Posterior vena cava (tissue), 2 donors: ENCODE results near the gene SAAL1. TPM values are rescaled to one million over a fixed set of nuclear protein-coding genes. Genes with fewer than 3 reads are reported as not detected.

ENCODE experiments used
- DNase-seq: peaks from one replicate; pipeline ENCODE4 v3.0.0-alpha.2; 2020; ENCODE audit warnings: low spot score
- intact Hi-C, 2 donors: fragments of 100-400 bp; cut with DNase I; formaldehyde crosslinking; loops; one replicate each; pipeline versions ENCODE4 v1.14.1 to v1.14.2; 2022 to 2023
- total RNA-seq, 2 donors: library from RNA; stranded (reverse); fragmentation: NEBNext Ultra II Directional; extraction: Animal tissue kit (Norgen Biotek cat#: 25700); gene quantifications; one replicate each; pipeline ENCODE4 v1.2.1, GENCODE V29; 2021
- donor health status: DM: yes; HTN: yes; CAD: no.
- donor health status: DM: yes; HTN: yes; CAD: no.

The SAAL1 gene
- total RNA-seq, 2 donors from 2014 or later = 9.9 to 10.2 TPM

DNA sequence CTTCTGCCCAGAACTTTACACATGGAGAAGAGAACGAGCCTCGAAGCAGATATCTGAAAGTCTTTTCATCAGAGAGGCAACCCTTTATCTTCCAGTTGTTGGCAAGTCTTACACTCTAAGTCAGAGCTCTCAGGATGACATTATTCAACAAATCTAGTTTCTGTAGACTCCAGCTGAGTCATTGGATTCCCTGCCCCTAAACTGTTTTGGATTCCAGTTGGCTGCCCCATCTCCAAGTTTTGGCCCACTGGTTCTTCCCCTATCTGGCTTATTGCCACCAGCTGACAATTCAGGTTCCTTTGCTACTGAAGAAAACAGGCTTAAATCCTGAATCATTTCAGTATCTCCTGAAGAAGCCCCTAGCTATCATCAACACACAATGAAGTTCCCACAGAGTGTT, 14.2 kb downstream of the SAAL1 start:
- DNase-seq = no peak
- intact Hi-C loops = no loop called here

DNA sequence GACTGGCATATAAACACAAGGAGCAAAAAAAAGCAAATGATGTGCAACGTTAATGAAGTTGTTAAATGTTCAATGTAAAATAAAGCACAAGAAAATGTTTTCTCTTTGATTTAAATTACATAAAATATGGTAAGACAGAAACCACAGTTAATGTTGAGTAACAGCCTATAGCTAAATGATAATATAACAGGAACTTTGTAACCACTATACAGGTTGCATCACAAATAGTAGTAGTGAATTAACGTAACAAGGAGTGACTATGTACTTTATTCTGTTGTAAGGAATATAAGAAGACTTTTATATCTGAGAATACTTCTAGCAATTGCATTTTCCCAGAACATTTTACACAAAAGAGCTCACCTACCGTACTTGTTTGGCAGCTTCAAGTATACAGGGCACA, 16.9 kb downstream of the SAAL1 start:
- intact Hi-C loops = no loop called here
- DNase-seq = no peak

DNA sequence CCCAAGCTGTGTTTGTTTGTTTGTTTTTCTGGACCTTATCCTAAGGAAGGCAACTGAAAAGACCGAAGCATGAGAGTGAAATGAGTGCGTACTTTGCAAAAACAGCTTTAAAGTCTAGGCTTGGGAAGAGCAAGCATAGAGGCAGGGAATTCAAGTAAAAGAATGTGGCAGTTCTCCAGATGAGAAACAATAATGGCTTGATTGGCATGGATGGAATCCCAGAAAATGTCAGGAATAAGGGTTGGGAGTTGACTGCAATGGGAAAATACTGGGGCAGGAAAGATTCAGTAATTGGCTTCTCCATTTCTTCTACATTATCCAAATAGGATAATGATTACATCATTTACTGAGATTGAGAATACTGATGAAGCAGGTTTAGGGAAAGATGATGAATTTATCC, 17.5 kb downstream of the SAAL1 start:
- intact Hi-C loops = no loop called here
- no peak for DNase-seq

DNA sequence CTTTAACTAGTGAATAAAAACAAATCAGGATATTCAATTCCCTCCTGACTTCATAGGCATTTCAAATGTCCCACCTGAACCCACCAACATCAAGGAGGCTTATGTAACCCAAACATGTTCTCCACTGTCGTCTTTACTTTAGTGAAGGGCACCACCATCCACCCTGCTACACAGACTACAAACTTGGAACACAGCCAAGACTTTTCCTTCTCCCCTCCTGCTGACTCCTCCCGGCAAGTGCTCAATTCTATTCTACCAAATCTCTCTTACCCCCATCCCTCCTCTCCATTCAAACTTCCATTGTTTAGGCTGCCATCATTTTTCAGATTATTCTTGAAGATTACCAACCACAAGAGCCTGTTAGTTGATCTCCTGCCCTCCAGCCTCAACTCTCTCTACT, 24.3 kb downstream of the SAAL1 start:
- intact Hi-C loops = no loop called here
- no peak for DNase-seq

DNA sequence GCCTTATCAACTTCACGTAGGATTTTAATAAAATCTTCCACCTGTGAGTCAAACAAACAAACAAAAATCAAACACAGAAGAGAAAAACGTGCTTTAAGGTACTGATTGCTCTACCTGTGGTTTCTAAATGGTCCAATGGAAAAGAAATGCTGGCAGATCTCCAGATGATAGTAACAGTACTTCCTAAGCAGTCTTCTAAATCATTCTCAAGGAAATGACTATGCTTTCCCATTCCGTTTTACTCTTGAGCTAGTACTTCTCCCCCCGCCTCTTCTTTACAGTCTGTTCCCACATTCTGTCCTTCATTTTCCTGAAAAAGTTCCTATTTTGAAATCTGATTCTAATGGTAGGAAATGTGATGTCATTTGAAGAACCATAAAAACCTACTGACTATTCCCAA, 25.4 kb downstream of the SAAL1 start:
- DNase-seq = no peak
- intact Hi-C loops = no loop called here

DNA sequence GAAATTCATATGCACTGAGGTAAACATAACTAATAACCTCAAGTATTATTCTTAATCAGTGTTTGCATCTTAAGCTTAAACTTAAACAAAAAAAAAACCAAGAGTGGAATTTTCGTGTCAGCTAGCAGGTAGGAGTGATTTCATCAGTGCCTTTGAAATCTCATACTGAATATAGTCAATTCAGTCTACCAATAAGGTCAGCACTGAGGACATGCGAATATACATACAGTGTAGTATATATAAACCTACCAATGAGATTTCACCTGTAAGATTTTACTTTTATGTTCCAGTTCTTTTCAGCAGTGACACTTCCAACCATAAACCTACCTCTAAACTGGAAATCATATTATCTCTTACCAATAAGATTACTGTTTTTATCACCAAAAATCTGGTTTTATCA, 27.0 kb downstream of the SAAL1 start:
- DNase-seq = no peak
- intact Hi-C loops = no loop called here

DNA sequence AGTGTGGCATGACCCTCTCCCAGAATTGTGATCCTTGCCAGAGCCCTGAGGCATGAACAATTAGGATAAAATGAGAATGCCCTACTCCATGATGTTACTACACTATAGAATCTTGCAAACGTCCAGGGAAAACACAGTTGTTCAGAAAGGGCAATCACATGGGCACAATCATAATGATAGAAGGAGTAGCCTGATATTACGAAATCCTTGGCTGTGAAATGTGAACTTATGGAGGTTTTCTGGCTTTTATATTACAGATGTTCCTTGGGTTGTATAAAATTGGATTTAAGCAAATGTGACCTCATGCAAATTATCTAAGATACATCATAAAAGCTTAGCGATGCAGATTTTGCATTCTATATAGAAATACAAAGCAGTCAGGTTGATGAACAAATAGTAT, 30.4 kb downstream of the SAAL1 start:
- DNase-seq = no peak
- intact Hi-C loops = no loop called here

DNA sequence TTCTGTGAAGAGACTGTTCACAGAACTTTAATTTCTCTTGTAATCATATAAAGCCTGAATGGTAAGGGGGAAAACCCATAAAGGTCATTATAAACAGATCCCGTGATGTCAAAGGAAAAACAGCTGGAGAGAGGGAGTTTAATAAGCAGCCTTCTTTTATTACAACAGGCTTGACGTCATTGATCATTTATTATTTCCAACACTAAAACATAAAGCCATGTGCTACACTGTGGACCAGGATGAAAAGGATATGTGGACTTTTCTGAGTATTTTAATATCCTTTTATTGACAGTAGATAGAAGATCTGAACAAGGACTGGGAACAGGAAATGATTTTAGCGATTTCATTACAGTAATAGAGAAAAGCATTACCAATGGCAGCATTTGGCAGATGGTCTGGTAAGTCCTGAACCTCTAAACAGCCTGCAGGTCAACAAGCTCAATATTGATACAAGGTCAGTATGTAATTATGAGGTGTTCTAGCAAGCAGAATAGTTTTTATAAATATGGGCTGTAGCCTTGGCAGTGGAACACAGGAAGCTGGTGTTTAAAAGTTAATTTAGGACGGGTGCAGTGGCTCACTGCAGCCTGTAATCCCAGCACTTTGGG, 34.7 kb downstream of the SAAL1 start:
- DNase-seq = no peak
- intact Hi-C loops = no loop called here

DNA sequence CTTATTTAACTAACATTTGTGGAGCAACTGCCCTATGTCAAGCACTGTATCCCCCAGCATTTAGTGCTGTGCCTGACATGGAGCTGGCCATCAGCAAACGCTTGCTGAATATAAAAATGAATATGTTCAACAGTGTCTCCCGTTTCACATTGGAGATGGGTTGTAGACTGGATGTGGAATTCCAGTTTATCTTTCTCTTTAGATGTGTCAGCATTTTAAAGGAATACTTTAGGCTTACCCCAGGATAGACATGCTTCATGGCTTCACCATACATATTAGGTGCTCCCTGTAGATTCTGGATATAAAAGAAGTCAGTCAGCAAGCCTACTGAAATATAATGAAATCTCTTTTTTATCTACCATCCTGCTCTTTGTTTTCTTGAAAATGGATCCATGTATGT, 38.5 kb downstream of the SAAL1 start:
- no peak for DNase-seq
- intact Hi-C loops = no loop called here

DNA sequence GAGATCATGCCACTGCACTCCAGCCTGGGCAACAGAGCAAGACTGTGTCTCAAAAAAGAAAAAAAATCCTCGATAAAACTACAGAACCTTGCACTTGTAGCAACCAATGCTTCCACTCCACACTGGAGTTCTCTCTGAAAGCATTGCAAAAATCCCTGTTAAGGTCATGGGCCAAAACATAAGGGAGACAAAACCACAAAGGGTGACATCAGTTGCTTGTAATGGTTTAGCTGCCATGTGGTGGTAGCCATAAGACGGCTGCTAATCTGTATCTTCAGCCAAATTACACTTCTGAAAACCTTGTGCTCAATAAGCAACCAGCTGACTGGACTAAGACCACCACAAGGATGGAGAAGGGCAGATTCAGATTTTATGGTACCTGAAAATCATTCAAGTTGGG, 39.3 kb downstream of the SAAL1 start:
- DNase-seq = no peak
- intact Hi-C loops = no loop called here

DNA sequence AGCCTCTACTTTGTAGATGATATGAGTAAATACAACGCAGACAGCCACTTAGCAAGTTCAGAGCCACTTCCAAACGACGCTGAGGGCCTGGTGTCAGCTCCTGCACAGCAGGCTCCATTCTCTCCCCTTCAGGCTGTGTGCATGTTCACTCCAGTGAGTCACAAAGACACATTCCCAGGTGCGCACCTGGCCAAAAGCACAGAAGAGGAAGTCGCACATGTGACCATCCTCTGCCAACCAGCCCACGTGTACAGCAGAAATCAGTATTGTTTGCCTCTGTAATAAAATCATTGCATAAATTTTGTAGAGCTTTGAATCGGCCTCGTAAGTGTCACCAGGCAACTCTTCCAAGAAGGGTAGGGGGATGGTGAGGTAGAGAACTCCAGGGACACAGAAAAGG, 40.3 kb downstream of the SAAL1 start:
- no peak for DNase-seq
- intact Hi-C loops = no loop called here

DNA sequence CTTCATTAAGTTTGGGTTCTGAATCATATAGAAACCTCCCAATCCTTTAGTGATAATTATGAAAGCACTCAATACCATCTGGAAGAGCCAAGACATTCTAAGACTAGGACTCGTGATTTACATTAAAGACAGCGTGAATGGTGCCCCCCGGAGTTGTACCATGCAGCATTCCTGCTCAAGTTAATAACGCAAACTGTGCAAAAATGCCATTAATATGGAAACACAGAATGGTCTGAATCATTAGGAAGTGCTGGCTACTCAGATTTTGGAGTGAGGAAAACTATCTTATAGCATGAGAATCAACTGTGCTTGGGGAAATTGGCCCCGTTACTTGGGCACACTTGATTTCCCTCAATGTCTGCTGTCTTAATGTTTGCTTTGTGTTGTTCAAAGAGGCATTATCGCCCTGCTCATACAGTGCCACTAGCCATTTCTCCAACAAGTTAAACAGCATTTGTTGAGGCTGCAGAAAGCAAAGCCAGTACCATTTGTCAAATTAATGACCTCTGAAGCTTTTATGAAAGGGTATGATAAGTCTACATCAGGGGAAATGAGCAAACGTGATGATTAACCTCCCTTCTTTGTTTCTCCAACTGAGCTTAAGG, 41.3 kb downstream of the SAAL1 start:
- DNase-seq = no peak
- intact Hi-C loops = no loop called here

DNA sequence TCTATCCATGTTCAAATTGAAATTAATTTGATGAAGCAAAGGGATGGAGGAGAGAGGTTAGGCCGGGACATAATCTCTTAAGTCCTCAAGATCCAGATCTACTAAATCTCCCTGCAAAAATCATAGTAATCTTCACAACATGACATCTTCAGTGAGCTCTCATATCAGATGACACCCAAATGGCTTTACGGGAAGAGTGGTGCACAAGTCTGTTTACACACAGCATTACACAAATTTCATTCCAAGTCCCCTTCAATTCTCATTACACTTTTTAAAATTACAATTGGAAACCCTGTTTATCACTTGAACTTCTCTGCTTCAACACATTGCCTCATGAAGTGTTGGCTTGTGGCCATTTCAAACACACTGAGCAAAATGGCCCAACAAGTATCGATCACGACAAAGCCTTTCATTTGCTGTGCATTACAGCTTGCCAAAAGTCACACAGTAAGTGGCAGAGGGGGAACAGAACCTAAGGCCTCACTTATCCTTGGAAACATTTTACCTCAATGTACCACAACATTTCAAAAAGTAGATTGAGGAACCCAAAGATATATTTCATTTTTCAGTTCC, 41.9 kb downstream of the SAAL1 start:
- DNase-seq = no peak
- intact Hi-C loops = no loop called here

DNA sequence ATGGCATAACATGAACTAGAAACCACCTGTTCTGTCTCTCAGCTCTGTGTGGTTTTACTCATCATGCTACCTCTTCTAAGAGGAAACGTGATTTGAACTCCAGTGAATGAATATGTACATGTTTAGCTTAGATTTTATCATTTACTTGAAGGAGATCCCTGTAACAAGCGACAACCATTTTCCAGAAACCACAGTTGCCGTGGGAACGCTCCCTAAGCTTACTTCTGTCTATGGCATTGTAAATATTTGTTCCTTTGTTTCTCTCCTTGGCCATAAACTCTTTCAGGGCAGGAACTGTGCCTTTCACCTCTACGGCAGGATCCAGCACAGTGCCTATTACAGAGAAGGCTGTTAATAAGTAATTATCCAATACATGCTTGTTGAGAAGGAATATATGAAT, 42.8 kb downstream of the SAAL1 start:
- intact Hi-C loops = no loop called here
- DNase-seq = no peak

DNA sequence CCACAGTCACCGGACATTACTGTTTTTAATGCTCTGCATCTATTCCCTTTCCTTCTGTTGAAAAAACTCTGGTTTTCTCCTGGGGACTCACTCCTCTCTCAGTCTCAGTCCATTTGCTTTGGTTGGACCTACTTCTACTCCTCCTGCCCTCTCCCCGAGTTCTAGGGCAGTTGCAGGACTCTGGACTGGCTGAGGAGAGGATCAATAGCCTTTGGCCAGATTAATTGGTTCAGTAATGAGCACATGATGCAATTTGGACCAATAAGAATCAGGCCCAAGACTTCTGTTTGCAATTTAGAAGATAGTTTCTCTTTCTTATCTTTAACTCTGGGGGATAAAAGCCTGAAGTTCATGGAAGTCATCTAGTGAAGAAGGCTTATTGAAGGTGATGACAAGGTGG, 44.5 kb downstream of the SAAL1 start:
- no peak for DNase-seq
- intact Hi-C loops = no loop called here

DNA sequence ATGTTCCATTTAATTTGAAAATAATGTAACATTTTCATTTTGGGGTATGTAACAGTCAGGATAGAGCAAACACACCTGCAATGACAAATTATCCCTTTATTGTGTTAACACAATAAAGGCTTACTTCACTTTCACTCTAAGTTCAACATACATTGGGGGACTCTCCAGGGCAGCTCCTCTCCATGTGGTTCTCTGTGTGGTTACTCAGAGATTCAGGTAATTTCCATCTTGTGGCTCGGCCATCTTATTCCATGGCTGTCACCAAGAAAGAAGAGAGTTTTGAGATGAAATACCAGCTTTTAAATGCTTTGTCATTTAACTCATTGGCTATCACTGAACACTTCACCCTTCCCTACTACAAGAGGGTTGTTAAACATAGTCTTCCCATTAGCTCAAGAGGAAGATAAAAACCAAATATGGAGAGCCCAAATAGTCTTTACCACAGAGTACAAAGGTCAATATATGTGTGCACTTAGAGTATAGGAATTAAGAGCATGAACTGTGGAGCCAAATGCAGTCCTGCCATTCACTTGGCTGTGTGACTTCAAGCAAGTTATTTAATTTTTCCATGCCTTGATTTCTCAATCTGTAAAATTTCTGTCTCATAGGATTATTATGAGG, 49.2 kb downstream of the SAAL1 start:
- intact Hi-C loops = no loop called here
- no peak for DNase-seq

DNA sequence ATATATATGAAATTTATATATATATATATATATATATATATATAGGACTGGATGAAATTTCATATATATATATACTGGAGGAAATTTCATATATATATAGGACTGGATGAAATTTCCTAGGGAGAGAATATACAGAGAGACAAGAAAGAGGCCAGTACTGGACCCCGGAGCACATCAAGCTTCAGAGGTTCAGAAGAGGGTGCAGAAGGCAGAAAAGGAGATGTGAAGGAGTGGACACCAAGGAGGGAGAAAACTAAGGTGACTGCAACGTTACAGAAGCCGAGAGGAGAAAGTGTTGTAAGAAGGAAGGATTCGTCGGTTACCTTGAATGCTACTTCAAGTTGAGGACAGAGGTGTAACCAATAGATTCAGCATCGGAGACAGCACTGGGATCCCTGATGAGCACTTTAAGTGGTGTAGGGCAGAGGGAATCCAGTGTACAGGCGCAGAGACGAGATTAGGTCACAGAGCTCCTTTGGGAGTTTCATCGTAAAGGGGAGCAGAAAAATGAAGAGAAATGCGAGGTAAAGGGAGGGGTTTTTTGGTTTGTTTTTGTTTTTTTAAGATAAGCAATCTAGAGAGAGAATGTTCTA, 51.3 kb downstream of the SAAL1 start:
- intact Hi-C loops = loop anchor here in 1 of 2 donors (2.0 kb wide), 1 partner anchor 26 kb away; no protein-coding TSS in a partner anchor
- DNase-seq = no peak

DNA sequence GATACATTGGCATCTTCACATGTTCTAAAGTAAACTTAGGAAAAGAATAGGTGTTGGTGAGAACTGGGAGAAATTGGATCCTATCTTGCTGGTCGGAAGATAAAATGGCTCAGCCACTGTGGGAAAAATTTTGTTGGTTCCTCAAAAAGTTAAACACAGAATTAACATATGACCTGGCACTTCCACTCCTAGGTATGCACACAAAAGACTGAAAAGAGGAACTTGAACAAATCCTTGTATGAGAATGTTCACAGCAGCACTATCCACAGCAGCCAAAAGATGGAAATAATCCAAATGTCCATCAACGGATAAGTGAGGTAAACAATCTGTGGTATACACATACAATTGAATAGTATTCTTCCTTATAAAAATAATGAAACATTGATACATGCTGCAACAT, 55.0 kb downstream of the SAAL1 start:
- intact Hi-C loops = no loop called here
- no peak for DNase-seq

DNA sequence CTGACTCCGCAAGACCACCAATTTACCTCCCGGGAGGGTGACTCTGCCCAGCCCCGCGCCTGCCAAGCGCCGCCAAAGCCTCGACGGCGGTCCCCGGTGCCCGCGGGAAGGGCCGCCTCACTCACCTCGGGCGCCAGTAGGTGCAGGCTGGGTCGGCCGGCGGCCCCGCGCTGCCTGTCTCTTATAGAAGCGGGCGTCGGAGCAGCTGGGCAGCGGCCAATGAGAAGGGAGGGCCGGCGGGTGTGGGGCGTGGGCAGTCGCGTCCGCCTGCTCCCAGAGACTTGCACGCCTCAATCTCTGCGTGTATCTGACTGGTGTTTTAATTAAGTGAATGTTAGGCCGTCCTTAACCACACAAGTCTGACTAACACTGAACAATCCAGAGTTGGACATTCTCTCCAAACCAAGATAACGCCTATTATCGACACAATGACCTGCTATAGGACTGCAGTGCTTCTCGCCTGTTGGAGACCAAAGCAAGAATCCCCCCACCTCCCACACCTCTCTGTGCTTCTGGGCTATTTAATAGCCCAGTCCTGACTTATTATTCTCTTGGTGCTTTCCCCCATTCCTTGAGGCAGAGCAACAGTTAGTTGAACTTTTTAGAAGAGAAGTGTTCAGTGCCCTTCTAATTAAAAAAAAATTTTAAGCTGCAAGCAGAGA, 59.6 kb downstream of the SAAL1 start, which contains the start of gene TPH1:
Gene TPH1, minus strand, starts transcription at position 154 of the 662 bp plus-strand sequence. CDS start 5,507 bp downstream, outside the sequence.
- intact Hi-C loops = no loop called here

DNA sequence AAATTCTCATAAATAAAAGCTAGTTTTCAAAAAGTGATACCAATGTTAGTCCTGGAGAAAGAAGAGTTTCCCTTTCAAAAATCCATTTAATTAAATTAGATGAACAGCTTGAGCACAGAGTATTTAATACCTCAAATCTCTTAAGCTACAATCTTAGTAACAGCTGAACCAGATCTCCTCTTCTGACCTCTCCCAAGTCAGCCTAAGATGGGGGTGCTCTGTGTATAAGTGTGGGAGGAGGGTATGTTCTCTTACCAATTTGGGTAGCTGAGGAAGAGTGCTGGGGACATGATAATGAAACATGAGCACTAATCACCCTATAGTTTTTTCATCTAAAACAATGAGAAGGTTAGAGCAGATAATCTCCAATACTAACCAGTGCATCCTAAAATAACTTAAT, 69.4 kb downstream of the SAAL1 start:
- no peak for DNase-seq
- intact Hi-C loops = no loop called here

More for the DNA sequence above, 59.6 kb downstream of the SAAL1 start, which contains the start of gene TPH1:
- peak; percentile 81 for DNase-seq
